HG02759 (cell line): Measurements from ENCODE around the gene PRDM16.

Source experiments
- ATAC-seq: cut with Tn5 transposase; IDR thresholded peaks from one replicate; pipeline ENCODE4 v1.9.1; 2021; ENCODE audit warnings: mild to moderate bottlenecking, moderate library complexity; ENCODE audit not compliant: unreplicated experiment

Gene PRDM16

GRCh38 chr1:3452866-3453175 lies 383.8 kb downstream of the PRDM16 start:
- no peak for ATAC-seq

GRCh38 chr1:3453203-3453761 lies 384.3 kb downstream of the PRDM16 start:
- no peak for ATAC-seq

GRCh38 chr1:3453891-3454810 lies 385.1 kb downstream of the PRDM16 start, which contains the start of gene ARHGEF16:
Gene ARHGEF16, plus strand, starts transcription at chr1:3454665. Its CDS starts 8,420 bp downstream, at chr1:3463085.
- ATAC-seq, result no peak

GRCh38 chr1:3454811-3455618 lies 386.0 kb downstream of the PRDM16 start:
- ATAC-seq, result no peak

GRCh38 chr1:3455670-3456448 lies 386.9 kb downstream of the PRDM16 start:
- no peak for ATAC-seq

- no peak for ATAC-seq
Measured at GRCh38 chr1:3456449-3456963, 387.5 kb downstream of the PRDM16 start.

- no peak for ATAC-seq
Measured at GRCh38 chr1:3456964-3457909, 388.2 kb downstream of the PRDM16 start.

- no peak for ATAC-seq
Measured at GRCh38 chr1:3457910-3458883, 389.2 kb downstream of the PRDM16 start.

GRCh38 chr1:3459051-3459908 lies 390.3 kb downstream of the PRDM16 start:
- ATAC-seq, result no peak

- ATAC-seq, result no peak
Measured at GRCh38 chr1:3459940-3460671, 391.1 kb downstream of the PRDM16 start.

GRCh38 chr1:3460672-3461131 lies 391.7 kb downstream of the PRDM16 start:
- no peak for ATAC-seq

GRCh38 chr1:3461238-3461933 lies 392.4 kb downstream of the PRDM16 start:
- no peak for ATAC-seq

GRCh38 chr1:3461934-3462275 lies 392.9 kb downstream of the PRDM16 start:
- no peak for ATAC-seq

GRCh38 chr1:3462356-3463012 lies 393.5 kb downstream of the PRDM16 start:
- ATAC-seq, result no peak

- ATAC-seq, result no peak
Measured at GRCh38 chr1:3463013-3463385, 394.0 kb downstream of the PRDM16 start.

- no peak for ATAC-seq
Measured at GRCh38 chr1:3463408-3463863, 394.4 kb downstream of the PRDM16 start.
